ENCODE results near the gene RAI14.

The RAI14 gene

DNA sequence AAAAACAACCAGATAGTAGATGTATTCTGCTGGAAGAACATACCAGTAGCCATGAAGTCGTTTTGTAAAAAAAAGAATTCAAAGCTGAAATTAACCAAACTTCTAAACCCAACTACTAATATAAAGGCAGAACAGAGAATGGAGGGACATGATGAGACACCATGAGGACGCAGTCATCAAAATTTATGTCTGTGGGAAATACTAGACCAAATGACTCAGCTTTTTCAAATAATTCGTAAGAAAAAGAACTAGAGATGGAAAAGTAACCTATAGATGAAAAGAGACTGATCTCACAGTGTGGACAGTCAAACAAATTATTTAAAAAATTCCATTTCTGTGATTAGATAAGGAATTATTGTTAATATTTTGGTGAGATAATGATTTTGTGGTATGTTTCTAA is 193.1 kb downstream of the RAI14 start:
- no peak for DNase-seq (ENCODE audit: low read depth in 2 of 2)

DNA sequence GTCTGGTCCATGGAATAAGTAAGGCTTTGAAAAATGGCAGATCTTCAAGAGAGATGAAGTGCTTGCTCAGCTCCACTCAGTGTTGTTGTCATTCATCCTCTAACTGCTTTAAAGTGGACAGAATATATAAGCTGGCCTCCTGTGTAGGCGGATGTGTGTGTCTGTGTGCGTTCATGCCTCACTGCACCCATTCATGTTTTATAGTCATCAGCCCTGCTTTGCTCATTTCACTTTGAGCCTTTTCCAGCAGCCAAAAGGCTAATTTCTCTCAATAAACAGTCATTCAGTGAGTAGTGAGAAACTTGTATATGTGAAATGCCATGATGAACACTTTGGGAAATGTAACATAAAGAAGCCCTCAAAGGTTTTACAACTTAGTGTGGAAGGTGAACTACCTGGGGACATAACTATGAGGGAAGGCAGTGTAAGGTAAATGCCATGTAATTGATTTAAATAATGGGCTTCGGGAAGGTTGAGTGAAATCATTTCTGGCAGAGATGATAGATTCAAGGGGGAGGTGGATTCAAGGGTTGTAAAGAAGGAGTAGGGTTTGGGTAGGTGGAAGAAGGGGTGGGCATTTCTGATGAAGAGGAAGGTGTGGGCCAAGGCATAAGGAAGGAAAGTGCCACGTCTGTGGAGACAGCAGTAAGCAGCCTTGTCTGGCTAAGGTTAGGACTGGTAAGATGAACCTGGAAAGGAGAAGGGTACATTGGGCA is 198.5 kb downstream of the RAI14 start:
- DNase-seq (ENCODE audit: low read depth in 2 of 2) = no peak

DNA sequence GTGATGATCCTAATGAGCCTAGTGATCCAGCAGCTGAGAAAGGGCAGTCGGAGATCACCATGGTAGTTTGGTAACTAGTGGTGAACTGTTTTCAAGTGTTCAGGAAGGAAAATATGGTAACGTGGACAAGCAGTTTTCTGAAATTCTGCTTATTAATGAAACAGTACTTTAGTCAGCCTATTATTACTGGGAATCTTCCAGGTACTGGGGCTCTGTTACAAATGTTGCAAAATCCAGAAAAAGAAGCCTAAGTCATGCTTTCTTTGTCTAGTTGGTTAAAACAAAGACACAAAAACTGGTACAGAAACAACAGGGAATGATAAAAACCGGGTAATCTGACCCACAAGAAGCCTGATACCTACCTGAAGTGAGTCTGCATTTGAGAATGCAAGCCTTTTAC is 201.0 kb downstream of the RAI14 start:
- DNase-seq (ENCODE audit: low read depth in 2 of 2) = no peak

DNA sequence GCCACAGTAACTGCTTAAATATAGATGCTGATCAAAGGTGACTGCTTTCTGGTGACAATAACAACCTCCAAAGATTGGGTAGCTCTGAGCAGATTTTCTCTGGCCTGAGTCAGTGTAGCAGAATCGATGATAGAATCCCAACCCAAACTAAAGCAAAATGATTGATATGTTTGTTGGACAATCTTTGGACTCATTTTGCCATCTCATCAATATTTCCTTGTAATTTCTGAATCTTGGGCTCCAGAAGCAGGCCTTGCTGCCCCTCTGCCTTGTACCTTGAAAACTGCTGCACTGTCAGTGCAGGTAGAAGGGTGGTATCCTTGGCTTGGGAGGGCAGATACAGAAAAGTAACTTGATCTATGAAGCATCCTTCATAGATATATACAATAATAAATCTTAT is 201.8 kb downstream of the RAI14 start:
- no peak for DNase-seq (ENCODE audit: low read depth in 2 of 2)

DNA sequence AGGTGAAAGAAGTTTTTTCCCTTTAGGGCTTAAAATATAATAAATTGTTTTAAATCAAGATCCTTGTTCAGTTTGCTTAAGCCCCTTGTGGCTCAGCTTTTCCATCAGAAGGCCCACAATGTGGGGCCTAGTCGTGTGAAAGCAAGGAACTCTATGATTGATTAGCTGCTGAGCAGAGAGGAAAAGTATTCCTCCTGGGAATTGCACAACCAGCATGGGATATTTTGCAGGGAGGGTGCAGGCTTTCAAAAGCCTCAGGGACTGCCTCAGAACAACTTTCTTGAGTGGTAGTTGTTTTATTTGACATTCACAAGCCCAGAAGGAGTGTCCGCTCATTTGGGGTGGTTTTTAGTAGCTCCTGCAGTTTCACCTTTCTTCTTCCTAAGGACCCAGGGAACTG is 202.7 kb downstream of the RAI14 start:
- DNase-seq (ENCODE audit: low read depth in 2 of 2) = no peak

DNA sequence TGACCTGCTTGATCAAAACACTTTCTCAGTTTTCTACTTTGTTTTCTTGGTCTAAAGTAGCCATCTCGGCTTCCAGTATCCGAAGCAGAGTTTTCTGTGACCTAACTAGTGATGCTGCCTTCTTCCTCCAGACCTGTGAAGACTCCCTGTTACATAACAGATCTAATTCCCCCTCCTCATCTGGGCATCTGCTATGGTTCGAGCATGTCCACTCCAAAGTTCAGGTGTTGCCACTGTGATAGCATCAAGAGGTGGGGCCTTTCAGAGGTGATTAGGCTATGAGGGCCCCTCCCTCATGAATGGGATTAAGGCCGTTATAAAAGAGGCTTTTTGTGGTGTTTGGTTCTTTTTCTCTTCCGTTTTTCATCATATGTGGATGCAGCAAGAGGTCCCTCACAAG is 203.1 kb downstream of the RAI14 start:
- DNase-seq (ENCODE audit: low read depth in 2 of 2) = no peak

DNA sequence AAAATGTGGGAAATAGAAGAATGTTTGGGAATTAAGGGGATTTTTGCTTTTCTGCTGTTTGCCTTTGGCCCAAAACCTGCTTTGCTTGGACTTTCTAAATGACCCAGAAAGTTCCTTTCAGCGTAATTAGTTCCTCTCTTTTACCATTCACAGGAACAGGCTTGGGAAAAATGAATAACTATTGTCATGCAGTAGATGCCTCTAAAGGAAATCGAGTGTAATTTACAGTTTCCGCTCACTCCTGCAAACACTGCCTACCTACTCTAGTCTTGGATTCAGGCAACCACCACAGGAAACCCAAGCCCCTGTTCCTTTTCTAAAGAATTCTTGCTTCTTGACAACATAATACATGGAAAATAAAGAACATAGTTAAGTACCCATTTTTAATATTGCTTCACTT is 207.8 kb downstream of the RAI14 start:
- DNase-seq (ENCODE audit: low read depth in 2 of 2) = no peak

DNA sequence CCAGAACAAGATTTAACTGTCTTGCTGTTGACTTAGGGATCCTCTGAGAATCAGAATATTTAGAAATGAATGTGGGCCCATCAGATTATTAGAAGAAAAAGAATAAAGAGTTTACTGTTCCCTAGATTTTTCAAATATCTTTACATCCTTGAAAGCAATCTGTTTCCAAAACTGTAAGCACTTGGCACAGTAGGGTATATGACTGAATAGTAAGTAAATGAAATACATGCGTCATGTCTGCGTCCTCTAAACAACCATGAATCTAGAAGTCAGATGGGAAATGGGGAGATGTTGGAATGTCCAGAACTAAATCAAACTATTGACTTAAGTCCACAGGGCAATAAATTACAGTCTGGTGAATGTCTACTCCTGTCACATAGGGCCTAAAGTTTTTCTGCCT is 209.0 kb downstream of the RAI14 start:
- DNase-seq (ENCODE audit: low read depth in 2 of 2) = no peak

DNA sequence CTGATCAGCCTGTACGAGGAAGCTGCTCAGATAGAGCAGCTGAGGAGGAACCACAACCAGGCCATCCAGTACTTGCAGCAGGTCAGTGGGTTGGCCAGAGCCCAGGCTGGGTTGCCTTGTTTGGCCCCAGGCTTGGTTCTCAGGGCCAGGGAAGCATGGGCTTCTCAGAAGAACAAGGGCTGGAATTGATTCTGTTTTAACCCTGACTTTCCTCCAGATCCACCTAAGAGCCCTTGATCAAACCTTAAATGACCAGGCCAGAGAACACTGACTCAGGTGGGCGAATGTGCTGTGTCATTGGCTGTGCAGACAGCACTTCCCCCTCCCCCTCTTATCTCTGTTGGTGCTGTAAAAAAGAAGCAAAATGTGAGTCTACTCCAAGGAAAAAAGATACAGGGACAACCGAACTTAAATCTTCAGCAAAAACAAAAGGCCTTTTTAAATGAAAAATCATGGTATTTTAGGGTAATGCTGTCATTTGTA is 210.9 kb downstream of the RAI14 start:
- DNase-seq (ENCODE audit: low read depth in 2 of 2) = no peak

DNA sequence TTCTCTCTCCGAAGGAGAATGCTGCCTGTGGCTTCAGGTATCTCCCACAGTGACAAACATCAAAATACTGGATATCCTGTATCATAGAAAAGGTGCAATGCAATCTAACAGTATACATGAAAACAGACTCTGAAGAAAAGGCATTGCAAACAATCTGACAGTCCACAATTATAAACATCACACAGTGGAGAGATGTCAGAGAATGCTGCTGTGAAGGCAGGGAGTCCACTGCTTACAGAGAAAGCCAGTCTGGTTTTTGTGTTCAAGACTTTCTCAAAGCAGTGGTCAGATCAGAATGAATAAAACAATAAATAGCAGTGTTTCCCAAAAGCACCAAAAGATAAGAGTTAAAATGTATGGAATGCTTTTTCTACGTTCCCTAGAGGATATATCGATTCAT is 211.5 kb downstream of the RAI14 start:
- DNase-seq (ENCODE audit: low read depth in 2 of 2) = no peak

DNA sequence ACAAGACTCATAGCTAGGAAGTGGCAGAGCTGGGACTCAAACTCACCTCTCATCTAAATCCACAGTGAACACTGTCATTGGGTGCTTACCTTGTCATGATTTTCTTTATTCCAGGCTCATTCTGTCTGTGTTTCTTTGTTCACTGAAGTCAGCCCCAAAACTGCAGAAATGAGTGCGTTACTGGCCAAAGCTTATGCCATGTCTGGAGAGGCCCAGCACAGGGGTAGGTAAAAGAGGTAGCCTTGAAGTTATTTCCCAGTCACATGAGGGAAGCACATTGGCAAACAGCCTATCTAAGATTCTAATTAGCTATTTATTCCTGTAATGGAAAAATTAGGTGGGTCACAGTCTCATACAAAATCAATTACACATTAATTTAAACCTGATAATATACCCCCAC is 212.7 kb downstream of the RAI14 start:
- no peak for DNase-seq (ENCODE audit: low read depth in 2 of 2)

DNA sequence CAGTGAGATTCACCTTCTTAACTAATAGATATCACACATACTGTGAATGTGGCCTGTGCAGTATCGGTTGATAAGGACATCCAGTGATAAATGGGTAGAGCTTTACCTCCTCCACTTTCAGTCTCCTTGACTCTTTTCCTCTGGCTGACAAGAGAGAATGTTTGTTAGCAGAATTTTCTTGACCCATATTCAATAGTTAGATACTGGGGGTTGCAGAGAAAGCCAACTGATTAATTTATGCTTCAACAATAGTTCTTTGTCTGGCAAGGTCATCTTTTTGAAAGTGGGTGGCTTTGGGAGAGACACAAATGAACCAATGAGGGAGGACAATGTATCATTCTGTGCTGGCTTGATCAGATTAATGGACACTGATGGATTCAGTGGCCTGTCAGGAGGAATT is 213.1 kb downstream of the RAI14 start:
- DNase-seq (ENCODE audit: low read depth in 2 of 2) = no peak

DNA sequence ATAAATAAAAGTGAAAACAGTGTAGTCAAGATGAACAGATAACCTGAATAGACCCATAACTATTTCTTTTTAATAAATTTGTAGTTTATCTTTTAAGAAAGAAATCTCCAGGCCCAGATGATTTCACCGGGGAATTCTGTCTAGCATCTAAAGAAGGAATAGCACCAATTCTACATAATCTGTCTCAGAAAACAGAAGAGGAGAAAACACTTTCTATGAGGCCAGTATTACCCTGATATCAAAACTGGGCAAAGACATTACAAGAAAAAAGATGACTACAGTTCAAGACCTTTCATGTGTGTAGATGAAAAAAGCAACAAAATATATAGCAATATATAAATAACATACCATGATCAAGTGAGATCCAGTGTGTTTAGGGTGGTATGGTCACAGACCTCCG is 214.3 kb downstream of the RAI14 start:
- no peak for DNase-seq (ENCODE audit: low read depth in 2 of 2)

DNA sequence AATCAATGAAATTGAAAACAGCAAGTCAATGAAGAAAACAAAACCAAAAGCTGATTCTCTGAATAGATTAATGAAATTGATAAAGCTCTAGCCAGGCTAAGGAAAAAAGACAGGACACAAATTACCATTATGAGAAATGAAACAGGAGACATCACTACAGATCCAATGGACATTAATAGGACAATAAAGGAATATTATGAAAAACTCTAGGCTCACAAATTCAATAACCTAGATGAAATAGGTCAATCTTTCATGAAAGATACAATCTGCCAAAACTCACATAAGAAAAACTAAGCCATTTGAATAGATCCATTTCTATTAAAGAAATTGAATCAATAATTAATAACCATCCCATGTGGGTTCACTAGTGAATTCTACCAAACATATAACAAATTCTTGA is 220.1 kb downstream of the RAI14 start:
- no peak for DNase-seq (ENCODE audit: low read depth in 2 of 2)

DNA sequence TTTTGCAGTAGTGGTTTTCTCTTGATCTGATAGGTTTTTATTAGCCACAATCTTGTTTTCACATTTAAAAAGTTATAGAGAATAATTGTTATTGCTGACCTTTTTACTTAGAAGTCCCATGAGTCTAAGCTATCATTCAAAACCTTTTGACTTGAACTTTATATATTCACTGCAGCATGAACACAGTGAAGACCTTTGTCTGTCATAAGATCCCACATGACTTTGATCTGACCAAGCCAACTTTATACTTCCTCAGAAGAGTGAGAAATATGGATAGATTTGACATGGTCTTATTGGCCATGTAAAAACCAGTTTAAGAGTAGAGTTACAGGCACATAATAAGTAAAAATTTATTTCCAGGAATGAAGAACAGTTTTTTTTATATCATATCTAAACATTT is 225.1 kb downstream of the RAI14 start:
- no peak for DNase-seq (ENCODE audit: low read depth in 2 of 2)
